Measurements from ENCODE around the gene DNAH3. TPM values are rescaled to one million over a fixed set of nuclear protein-coding genes. Genes with fewer than 3 reads are reported as not detected.

The DNAH3 gene
- total and polyA plus RNA-seq, 2 of the 13 experiments (the other 11 are each of a cell fraction or from before 2014, with no cell fraction given): 0.07 to 0.08 TPM

DNA sequence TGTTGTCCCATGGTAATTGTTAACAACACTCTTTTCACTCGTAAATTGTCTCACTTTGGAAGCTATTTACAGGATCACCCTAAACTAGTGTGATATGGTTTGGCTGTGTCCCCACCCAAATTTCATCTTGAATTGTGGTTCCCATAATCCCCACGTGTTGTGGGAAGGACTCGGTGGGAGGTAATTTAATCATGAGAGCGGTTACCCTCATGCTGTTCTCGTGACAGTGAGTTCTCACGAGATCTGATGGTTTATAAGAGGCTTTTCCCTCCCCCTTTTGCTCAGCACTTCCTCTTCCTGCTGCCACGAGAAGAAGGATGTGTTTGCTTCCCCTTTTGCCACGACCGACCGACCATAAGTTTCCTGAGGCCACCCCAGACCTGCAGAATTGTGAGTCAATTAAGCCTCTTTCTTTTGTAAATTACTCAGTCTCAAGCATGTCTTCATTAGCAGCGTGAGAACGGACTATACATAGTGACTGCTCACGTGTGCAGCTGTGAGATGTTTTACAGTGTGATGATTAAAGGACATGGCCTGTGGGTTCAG is 34.4 kb downstream of the DNAH3 start (continued):
- TF ChIP-seq, protein P1, sequence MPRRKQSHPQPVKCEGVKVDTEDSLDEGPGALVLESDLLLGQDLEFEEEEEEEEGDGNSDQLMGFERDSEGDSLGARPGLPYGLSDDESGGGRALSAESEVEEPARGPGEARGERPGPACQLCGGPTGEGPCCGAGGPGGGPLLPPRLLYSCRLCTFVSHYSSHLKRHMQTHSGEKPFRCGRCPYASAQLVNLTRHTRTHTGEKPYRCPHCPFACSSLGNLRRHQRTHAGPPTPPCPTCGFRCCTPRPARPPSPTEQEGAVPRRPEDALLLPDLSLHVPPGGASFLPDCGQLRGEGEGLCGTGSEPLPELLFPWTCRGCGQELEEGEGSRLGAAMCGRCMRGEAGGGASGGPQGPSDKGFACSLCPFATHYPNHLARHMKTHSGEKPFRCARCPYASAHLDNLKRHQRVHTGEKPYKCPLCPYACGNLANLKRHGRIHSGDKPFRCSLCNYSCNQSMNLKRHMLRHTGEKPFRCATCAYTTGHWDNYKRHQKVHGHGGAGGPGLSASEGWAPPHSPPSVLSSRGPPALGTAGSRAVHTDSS (CRISPR knock-in tag; conservative IDR thresholded peaks at IDR 0.05): no peak
- TF ChIP-seq ERF (CRISPR knock-in tag; IDR thresholded peaks at IDR 0.05) (no peak), ELF4 (CRISPR knock-in tag; IDR thresholded peaks at IDR 0.05; ENCODE audit: borderline replicate concordance) (no peak), SP2 (CRISPR knock-in tag; IDR thresholded peaks at IDR 0.05) (0 out of 2 replicates have a peak, but pooled peaks have one; percentile 37), ZNF441 (CRISPR knock-in tag; IDR thresholded peaks at IDR 0.05; ENCODE audit: borderline replicate concordance) (no peak), HNRNPH1 (optimal IDR thresholded peaks at IDR 0.05; ENCODE audit: low read depth, low read length) (no peak), FOXM1 (CRISPR knock-in tag; IDR thresholded peaks at IDR 0.05) (no peak), HOXA5 (CRISPR knock-in tag; IDR thresholded peaks at IDR 0.05) (no peak), POLR2G (IDR thresholded peaks at IDR 0.05; ENCODE audit: low read depth, low read length) (peak; percentile 46; the same call in 1 of the 2 replicates), ZKSCAN8 (CRISPR knock-in tag; IDR thresholded peaks at IDR 0.05; ENCODE audit: borderline replicate concordance) (no peak), ZNF253 (CRISPR knock-in tag; IDR thresholded peaks at IDR 0.05; ENCODE audit: borderline replicate concordance) (no peak), ZNF547 (CRISPR knock-in tag; IDR thresholded peaks at IDR 0.05) (no peak), XBP1 (CRISPR knock-in tag; IDR thresholded peaks at IDR 0.05) (no peak), TEAD3 (CRISPR knock-in tag; optimal IDR thresholded peaks at IDR 0.05; ENCODE audit: borderline replicate concordance) (no peak), FLYWCH1 (CRISPR knock-in tag; IDR thresholded peaks at IDR 0.05) (no peak)
- TF ChIP-seq, protein P2, sequence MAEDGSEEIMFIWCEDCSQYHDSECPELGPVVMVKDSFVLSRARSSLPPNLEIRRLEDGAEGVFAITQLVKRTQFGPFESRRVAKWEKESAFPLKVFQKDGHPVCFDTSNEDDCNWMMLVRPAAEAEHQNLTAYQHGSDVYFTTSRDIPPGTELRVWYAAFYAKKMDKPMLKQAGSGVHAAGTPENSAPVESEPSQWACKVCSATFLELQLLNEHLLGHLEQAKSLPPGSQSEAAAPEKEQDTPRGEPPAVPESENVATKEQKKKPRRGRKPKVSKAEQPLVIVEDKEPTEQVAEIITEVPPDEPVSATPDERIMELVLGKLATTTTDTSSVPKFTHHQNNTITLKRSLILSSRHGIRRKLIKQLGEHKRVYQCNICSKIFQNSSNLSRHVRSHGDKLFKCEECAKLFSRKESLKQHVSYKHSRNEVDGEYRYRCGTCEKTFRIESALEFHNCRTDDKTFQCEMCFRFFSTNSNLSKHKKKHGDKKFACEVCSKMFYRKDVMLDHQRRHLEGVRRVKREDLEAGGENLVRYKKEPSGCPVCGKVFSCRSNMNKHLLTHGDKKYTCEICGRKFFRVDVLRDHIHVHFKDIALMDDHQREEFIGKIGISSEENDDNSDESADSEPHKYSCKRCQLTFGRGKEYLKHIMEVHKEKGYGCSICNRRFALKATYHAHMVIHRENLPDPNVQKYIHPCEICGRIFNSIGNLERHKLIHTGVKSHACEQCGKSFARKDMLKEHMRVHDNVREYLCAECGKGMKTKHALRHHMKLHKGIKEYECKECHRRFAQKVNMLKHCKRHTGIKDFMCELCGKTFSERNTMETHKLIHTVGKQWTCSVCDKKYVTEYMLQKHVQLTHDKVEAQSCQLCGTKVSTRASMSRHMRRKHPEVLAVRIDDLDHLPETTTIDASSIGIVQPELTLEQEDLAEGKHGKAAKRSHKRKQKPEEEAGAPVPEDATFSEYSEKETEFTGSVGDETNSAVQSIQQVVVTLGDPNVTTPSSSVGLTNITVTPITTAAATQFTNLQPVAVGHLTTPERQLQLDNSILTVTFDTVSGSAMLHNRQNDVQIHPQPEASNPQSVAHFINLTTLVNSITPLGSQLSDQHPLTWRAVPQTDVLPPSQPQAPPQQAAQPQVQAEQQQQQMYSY (CRISPR knock-in tag; IDR thresholded peaks at IDR 0.05): no peak
- TF ChIP-seq, protein P3, sequence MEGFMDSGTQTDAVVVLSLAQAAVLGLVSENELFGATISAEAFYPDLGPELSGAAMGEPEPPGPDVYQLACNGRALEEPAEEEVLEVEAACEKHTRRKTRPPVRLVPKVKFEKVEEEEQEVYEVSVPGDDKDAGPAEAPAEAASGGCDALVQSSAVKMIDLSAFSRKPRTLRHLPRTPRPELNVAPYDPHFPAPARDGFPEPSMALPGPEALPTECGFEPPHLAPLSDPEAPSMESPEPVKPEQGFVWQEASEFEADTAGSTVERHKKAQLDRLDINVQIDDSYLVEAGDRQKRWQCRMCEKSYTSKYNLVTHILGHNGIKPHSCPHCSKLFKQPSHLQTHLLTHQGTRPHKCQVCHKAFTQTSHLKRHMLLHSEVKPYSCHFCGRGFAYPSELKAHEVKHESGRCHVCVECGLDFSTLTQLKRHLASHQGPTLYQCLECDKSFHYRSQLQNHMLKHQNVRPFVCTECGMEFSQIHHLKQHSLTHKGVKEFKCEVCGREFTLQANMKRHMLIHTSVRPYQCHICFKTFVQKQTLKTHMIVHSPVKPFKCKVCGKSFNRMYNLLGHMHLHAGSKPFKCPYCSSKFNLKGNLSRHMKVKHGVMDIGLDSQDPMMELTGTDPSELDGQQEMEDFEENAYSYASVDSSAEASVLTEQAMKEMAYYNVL (CRISPR knock-in tag; IDR thresholded peaks at IDR 0.05; ENCODE audit: borderline replicate concordance): no peak
- TF ChIP-seq, protein P4, sequence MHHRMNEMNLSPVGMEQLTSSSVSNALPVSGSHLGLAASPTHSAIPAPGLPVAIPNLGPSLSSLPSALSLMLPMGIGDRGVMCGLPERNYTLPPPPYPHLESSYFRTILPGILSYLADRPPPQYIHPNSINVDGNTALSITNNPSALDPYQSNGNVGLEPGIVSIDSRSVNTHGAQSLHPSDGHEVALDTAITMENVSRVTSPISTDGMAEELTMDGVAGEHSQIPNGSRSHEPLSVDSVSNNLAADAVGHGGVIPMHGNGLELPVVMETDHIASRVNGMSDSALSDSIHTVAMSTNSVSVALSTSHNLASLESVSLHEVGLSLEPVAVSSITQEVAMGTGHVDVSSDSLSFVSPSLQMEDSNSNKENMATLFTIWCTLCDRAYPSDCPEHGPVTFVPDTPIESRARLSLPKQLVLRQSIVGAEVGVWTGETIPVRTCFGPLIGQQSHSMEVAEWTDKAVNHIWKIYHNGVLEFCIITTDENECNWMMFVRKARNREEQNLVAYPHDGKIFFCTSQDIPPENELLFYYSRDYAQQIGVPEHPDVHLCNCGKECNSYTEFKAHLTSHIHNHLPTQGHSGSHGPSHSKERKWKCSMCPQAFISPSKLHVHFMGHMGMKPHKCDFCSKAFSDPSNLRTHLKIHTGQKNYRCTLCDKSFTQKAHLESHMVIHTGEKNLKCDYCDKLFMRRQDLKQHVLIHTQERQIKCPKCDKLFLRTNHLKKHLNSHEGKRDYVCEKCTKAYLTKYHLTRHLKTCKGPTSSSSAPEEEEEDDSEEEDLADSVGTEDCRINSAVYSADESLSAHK (CRISPR knock-in tag; IDR thresholded peaks at IDR 0.05; ENCODE audit: borderline replicate concordance): no peak
- TF ChIP-seq, protein P5, sequence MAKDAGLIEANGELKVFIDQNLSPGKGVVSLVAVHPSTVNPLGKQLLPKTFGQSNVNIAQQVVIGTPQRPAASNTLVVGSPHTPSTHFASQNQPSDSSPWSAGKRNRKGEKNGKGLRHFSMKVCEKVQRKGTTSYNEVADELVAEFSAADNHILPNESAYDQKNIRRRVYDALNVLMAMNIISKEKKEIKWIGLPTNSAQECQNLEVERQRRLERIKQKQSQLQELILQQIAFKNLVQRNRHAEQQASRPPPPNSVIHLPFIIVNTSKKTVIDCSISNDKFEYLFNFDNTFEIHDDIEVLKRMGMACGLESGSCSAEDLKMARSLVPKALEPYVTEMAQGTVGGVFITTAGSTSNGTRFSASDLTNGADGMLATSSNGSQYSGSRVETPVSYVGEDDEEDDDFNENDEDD (CRISPR knock-in tag; IDR thresholded peaks at IDR 0.05; ENCODE audit: borderline replicate concordance): 0 out of 2 replicates have a peak, but pooled peaks have one; percentile 27

All from HepG2 (cell line).